GM12873 (cell line): ENCODE results near the gene ADGRV1.

Experiments
- TF ChIP-seq, protein P1 (sequence below): IDR thresholded peaks from 2 replicates; pipeline ENCODE4 v1.5.1; 2012; ENCODE audit warnings: low read depth, mild to moderate bottlenecking, moderate library complexity, low read length, control low read depth; ENCODE audit not compliant: insufficient read depth; ENCODE audit errors: missing control alignments

Gene ADGRV1, protein sequence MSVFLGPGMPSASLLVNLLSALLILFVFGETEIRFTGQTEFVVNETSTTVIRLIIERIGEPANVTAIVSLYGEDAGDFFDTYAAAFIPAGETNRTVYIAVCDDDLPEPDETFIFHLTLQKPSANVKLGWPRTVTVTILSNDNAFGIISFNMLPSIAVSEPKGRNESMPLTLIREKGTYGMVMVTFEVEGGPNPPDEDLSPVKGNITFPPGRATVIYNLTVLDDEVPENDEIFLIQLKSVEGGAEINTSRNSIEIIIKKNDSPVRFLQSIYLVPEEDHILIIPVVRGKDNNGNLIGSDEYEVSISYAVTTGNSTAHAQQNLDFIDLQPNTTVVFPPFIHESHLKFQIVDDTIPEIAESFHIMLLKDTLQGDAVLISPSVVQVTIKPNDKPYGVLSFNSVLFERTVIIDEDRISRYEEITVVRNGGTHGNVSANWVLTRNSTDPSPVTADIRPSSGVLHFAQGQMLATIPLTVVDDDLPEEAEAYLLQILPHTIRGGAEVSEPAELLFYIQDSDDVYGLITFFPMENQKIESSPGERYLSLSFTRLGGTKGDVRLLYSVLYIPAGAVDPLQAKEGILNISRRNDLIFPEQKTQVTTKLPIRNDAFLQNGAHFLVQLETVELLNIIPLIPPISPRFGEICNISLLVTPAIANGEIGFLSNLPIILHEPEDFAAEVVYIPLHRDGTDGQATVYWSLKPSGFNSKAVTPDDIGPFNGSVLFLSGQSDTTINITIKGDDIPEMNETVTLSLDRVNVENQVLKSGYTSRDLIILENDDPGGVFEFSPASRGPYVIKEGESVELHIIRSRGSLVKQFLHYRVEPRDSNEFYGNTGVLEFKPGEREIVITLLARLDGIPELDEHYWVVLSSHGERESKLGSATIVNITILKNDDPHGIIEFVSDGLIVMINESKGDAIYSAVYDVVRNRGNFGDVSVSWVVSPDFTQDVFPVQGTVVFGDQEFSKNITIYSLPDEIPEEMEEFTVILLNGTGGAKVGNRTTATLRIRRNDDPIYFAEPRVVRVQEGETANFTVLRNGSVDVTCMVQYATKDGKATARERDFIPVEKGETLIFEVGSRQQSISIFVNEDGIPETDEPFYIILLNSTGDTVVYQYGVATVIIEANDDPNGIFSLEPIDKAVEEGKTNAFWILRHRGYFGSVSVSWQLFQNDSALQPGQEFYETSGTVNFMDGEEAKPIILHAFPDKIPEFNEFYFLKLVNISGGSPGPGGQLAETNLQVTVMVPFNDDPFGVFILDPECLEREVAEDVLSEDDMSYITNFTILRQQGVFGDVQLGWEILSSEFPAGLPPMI (N-terminal part only)

DNA sequence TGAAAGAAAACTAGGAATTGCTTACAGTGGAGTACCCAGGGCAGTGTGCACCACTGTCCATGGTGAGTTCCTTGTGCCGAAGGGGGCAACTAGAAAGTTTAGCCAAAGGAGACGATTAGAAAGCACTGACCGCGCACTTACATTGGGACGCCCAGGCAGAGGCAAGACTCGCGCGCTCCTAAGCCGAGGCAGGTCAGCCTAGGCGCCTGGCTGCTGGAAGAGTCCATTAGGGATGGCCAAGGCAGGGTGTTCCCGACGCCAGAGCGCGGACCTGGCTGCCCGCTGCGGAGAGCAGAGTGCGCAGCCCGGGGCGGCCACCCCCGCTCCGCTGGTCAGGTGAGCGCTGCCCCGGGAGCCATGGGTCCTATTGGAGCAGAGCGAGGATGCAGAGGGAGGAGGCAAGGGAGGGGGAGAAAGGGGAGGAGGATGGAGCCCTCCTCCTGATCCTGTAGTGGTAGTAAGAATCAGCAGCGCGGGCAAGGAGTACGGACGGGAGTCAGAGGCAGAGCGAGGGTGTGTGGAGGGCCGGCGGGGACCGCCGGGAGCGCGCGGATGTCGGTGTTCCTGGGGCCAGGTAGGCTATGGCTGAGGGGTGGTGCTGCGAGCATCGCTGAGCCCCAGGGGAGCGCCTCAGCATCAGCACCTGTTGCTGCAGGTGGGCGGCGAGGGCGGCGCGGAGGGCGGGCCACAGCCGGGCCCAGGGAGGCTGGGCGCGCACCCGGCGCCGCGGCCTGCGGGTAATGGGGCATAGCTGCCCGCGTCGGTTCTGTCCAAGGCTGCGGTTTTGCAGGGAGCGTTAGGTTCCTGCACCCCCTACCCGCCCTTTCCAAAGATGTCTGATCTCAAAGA is at the start of gene ADGRV1:
ADGRV1 (plus strand) TSS at position 454 of the 849 bp plus-strand sequence; CDS start at position 553, 99 bp downstream.
- TF ChIP-seq, protein P1, sequence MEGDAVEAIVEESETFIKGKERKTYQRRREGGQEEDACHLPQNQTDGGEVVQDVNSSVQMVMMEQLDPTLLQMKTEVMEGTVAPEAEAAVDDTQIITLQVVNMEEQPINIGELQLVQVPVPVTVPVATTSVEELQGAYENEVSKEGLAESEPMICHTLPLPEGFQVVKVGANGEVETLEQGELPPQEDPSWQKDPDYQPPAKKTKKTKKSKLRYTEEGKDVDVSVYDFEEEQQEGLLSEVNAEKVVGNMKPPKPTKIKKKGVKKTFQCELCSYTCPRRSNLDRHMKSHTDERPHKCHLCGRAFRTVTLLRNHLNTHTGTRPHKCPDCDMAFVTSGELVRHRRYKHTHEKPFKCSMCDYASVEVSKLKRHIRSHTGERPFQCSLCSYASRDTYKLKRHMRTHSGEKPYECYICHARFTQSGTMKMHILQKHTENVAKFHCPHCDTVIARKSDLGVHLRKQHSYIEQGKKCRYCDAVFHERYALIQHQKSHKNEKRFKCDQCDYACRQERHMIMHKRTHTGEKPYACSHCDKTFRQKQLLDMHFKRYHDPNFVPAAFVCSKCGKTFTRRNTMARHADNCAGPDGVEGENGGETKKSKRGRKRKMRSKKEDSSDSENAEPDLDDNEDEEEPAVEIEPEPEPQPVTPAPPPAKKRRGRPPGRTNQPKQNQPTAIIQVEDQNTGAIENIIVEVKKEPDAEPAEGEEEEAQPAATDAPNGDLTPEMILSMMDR = no peak

DNA sequence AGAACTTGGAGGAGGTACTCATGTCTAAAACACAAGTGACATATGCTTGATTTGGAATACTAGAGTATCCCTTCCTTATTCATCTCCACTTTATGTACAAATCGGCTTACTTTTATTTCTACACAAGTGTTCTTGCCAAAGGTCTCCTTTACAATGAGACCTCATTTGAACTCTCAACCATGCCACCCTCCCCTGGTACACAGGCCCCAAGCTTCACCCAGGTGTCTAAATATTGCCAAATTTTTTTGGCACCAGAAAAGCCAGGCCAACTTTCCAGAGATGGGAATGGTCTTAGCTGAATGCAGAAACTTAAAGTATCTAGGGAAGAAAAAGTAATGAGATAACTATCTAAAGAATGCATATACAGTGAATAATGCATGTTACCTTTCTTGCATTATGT is 48.2 kb upstream of the ADGRV1 start:
- TF ChIP-seq, protein P1 = no peak

DNA sequence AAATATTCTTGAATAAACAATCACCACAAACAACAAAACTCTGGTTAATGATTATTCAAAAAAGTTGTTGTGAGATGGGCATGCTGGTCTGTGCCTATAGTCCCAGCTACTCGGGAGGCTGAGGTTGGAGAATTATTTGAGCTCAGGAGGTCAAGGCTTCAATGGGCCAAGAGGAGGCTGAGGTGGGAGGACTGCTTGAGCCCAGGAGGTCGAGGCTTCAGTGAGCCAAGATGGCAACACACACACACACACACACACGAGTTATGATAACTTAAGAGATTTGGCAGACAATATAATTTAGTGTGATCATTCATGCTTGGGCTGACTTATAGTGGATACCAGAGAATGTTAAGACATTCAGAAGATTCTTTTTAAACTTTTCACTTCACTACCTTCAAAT is 44.1 kb upstream of the ADGRV1 start:
- TF ChIP-seq, protein P1 = no peak

DNA sequence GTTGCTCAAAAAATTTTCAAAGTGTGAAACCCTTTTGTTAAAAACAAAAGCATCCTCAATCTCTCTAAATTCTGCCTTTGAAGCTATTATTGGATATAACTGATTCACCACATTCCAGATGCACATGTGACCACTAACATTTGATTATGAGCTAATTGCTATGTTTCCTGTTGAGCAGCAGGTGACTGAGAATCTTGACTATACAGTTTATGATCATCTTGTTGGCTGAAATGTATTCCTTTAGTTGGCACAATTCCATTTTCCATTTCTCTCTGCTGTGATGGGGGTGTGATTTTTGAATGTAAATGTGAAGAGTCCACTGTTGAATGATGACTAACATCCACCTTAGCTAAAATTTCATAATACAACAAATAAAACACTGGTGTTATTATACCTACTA is 39.9 kb upstream of the ADGRV1 start:
- TF ChIP-seq, protein P1 = no peak

DNA sequence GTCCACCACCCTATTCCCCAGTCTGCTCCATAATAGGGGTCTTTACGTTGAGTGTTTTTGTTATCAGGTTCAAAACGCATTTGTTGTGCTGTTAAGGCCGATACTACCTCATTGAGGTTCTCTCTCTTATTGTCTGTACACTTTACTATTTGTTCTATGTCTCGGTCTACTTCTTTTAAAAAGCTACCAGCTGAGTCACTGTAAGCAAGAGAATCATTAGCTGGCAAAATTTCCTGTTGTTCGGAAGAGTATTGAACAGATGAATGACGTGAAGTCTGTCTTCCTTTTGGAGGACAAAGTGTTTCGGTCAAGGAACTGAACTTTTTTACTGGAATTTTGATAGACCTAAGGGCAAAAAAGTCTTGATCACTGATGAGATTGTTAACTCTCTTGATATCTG is 39.5 kb upstream of the ADGRV1 start:
- TF ChIP-seq, protein P1 = no peak

DNA sequence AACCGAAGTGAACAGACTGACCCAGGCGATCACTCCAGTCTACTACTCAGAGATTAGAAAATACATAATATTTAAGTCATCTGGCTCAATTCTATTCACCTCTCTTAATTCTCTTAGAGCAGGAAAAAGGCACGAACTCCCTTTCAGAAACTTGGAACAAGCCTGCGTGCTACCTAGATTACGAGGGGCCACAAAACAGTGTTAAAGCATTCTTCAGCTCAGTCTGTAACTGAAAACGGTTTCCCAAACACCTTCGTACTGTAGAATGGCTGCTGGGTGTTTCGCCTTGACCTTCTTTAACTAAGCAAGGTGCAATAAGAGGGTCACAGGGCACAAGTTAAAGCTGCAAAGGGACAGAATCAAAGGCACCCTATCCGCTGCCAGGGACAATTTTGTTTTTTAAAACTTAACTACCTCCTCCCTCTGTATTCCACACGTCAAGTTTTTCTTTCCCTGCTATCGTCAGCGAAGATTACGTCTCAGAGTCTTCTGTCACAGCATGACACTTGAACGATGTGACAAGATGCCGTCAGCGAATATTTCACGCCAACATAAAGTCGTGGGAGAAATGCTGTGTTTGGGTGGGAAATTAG is 29.9 kb upstream of the ADGRV1 start:
- TF ChIP-seq, protein P1 = no peak
